Thoracic aorta (tissue), 2 donors: ENCODE results near the gene TBC1D30. TPM values are rescaled to one million over a fixed set of nuclear protein-coding genes. Genes with fewer than 3 reads are reported as not detected.
"Not testable (repeated sequence)": the region's sequence is repeated elsewhere in the genome, so short reads cannot be mapped to it uniquely, and the experiment has no call there.

Experiments
- ATAC-seq: fragments of 150-250 bp; one replicate; pipeline ENCODE4 v1.8.0; 2017; ENCODE audit warnings: low read depth; ENCODE audit not compliant: insufficient number of reproducible peaks, low FRiP score
- DNase-seq: peaks from one replicate; pipeline ENCODE4 v3.0.0-alpha.2; 2020; ENCODE audit warnings: low spot score
- H3K27ac ChIP-seq, 2 donors: fragments of 200-600 bp; sonication (generic); 1 replicate in 1 of 2; 2 replicates in 1 of 2; pipeline ENCODE4 v1.5.1; 2016; ENCODE audit warnings: mild to moderate bottlenecking in 2 of 2, moderate library complexity in 2 of 2
- H3K27me3 ChIP-seq: fragments of 200-600 bp; sonication (generic); replicated peaks from 2 replicates; pipeline ENCODE4 v1.6.0; 2016; ENCODE audit warnings: mild to moderate bottlenecking; ENCODE audit not compliant: insufficient read depth
- H3K36me3 ChIP-seq: fragments of 200-600 bp; sonication (generic); one replicate; pipeline ENCODE4 v1.5.1; 2016
- H3K4me1 ChIP-seq, 2 donors: fragments of 200-600 bp; sonication (generic); 1 replicate in 1 of 2; 2 replicates in 1 of 2; pipeline versions ENCODE4 v1.5.1 to v1.6.0; 2016; ENCODE audit warnings: low read depth in 2 of 2, mild to moderate bottlenecking in 1 of 2; ENCODE audit not compliant: control insufficient read depth in 1 of 2
- H3K4me3 ChIP-seq: fragments of 200-600 bp; sonication (generic); 2 replicates; pipeline ENCODE4 v1.5.1; 2016; ENCODE audit warnings: mild to moderate bottlenecking
- H3K9me3 ChIP-seq: fragments of 200-600 bp; sonication (generic); 2 replicates; pipeline ENCODE4 v1.5.1; 2016
- CTCF ChIP-seq: fragments of 200-600 bp; sonication (generic); IDR thresholded peaks from one replicate; pipeline ENCODE4 v1.5.1; 2019; ENCODE audit warnings: antibody characterized with exemption
- total RNA-seq, 2 donors: library from RNA; depleted of rRNA; stranded (reverse); fragments of >200 nt; gene quantifications; one replicate each; pipeline versions ENCODE4 v1.1.0 to v1.2.3, GENCODE V29; 2016

The TBC1D30 gene
- total RNA-seq, 2 donors from 2014 or later = 7.6 to 19.0 TPM

DNA sequence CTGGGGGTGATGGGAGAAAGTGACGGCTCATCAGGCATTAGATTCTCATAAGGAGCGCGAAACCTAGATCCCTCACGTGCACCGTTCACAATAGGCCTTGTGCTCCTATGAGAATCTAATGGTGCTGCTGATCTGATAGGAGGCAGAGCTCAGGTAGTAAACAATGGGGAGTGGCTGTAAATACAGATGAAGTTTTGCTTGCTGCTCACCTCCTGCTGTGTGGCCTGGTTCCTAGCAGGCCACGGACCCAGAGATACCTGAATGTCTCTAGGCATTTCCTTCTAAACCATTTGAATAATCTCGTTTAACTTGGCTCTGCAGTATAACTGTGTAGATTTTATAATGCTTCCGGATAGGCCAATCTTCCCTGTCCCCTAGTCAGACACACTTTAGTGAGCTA lies 13.0 kb downstream of the TBC1D30 start:
- Histone ChIP-seq H3K9me3 (no peaks in the 10 kb centered on the region), H3K4me1 (no peaks in the 10 kb centered on the region), H3K4me3 (no peak overlapping the region), H3K27me3 (no peaks in the 10 kb centered on the region), H3K27ac (no peak overlapping the region), H3K36me3 (no peaks in the 10 kb centered on the region)
- ATAC-seq (no peak), DNase-seq (no peak)
- no peak for TF ChIP-seq CTCF

GRCh38 chr12:64840119-64840518 lies 15.7 kb downstream of the TBC1D30 start:
- no peaks in the 10 kb centered on the region for H3K27me3 ChIP-seq
- no peaks in the 10 kb centered on the region for H3K4me1 ChIP-seq
- ATAC-seq (no peak), DNase-seq (no peak)
- H3K27ac ChIP-seq = no peak overlapping the region
- H3K36me3 ChIP-seq = no peaks in the 10 kb centered on the region
- no peaks in the 10 kb centered on the region for H3K9me3 ChIP-seq
- no peak overlapping the region for H3K4me3 ChIP-seq
- no peak for TF ChIP-seq CTCF

DNA sequence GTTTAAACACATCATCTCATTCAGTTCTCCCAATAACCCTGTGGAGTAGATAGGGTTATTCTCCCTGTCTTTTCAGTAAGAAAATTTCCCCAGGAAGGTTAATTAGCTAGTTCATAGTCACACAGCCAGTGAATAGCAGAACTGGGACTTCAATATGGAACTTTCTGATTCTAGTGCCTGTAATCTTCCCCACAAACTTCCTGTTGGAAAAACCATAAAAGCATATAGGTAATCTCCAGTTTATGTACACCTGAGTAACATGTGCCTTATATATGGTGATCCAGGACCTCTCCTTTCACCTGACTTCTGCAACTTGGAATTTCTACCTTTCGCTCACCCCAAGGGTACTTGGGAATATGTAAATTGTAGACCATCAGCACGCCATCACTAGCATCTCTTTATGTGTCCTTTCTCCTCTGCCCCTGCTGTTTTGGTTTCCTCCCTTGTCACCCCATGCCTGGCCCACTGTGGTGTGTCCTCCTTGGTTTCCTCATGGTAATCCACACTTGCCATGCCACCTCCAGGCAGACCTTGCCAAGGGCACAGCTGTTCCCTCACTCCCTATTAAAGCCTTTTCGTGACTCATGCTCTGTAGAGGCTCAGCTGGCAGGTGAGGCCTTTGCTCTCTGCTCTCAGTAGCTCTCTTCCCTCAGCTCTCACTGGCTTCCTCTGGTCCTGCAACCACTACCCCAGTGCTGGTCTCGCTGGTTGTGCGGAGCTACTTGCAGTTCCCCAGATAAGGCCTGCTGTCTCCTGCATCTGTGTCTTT lies 16.7 kb downstream of the TBC1D30 start:
- no peaks in the 10 kb centered on the region for H3K4me1 ChIP-seq
- H3K9me3 ChIP-seq = no peaks in the 10 kb centered on the region
- no peaks in the 10 kb centered on the region for H3K36me3 ChIP-seq
- H3K27me3 ChIP-seq = no peaks in the 10 kb centered on the region
- no peak for TF ChIP-seq CTCF
- no peak overlapping the region for H3K4me3 ChIP-seq
- ATAC-seq = no peak
- DNase-seq = no peak
- no peak overlapping the region for H3K27ac ChIP-seq

DNA sequence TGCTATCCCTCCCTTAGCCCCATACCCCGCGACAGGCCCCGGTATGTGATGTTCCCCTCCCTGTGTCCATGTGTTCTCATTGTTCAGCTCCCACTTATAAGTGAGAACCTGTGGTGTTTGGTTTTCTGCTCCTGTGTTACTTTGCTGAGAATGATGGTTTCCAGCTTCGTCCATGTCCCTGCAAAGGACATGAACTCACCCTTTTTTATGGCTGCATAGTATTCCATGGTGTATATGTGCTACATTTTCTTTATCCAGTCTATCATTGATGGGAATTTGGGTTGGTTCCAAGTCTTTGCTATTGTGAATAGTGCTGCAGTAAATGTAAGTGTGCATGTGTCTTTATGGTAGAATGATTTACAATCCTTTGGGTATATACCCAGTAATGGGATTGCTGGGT lies 24.0 kb downstream of the TBC1D30 start:
- ATAC-seq, H3K4me3 ChIP-seq, H3K36me3 ChIP-seq, H3K27ac ChIP-seq, DNase-seq, H3K4me1 ChIP-seq, H3K9me3 ChIP-seq, H3K27me3 ChIP-seq: not testable (repeated sequence)

DNA sequence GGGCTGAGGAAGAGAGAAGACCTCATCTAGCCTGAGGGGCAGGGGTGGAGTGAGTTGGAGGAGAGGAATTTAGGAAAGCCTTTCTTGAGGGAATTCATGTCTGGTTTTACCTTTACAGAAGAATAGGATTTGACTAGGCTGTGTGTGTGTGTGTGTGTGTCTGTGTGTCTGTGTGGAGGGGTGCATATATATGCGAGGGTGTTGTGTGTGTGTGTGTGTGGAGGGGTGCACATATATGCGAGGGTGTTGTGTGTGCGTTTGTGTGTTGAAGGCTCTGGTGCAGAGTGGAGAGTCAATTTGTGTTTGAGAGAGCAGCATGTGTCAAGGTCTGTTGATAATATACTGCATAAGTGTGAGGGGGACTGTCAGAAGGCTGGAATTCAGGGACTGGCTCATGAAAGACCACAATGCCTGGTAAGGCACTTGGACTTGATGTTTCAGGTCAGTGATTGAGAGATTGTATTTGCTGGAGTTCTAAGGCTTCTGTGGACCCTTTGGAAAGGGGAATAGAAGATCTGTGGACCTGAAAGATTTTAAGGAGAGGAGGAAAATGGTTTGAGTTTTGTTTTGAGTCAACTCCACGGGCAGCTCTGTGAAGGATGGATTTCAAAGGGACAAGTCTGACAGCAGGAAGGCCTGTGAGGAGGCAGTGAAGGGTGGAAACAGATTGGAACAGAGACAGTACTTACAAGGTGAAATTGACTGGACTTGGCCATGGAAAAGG lies 34.6 kb downstream of the TBC1D30 start:
- DNase-seq (no peak), ATAC-seq (no peak)
- Histone ChIP-seq H3K4me3 (no peak overlapping the region), H3K4me1 (no peaks in the 10 kb centered on the region), H3K27me3 (peaks cover 5% of the 10 kb centered on the region), H3K27ac (no peak overlapping the region), H3K36me3 (no peaks in the 10 kb centered on the region), H3K9me3 (no peaks in the 10 kb centered on the region)
- TF ChIP-seq CTCF = no peak
